ENCODE results near the gene VWA8.
"Not testable (repeated sequence)": the region's sequence is repeated elsewhere in the genome, so short reads cannot be mapped to it uniquely, and the experiment has no call there.

The VWA8 gene

GRCh38 chr13:41547251-41548000, 413.5 kb downstream of the VWA8 start:
- no peak for DNase-seq

GRCh38 chr13:41546372-41547190, 414.3 kb downstream of the VWA8 start:
- peak; percentile 41 for DNase-seq

- DNase-seq: no peak
Measured at GRCh38 chr13:41545432-41545707, 415.5 kb downstream of the VWA8 start.

- peak; percentile 14 for DNase-seq
Measured at GRCh38 chr13:41543664-41544300, 417.1 kb downstream of the VWA8 start.

GRCh38 chr13:41542799-41543198, 418.1 kb downstream of the VWA8 start:
- not testable (repeated sequence) for DNase-seq

- DNase-seq: no peak
Measured at GRCh38 chr13:41542281-41542680, 418.6 kb downstream of the VWA8 start.

GRCh38 chr13:41541142-41541938, 419.6 kb downstream of the VWA8 start:
- DNase-seq: no peak

GRCh38 chr13:41540240-41540639, 420.7 kb downstream of the VWA8 start:
- DNase-seq: not testable (repeated sequence)

GRCh38 chr13:41533266-41534052, 427.4 kb downstream of the VWA8 start:
- no peak for DNase-seq

GRCh38 chr13:41528021-41528420, 432.9 kb downstream of the VWA8 start:
- no peak for DNase-seq

GRCh38 chr13:41520660-41521630, 440.0 kb downstream of the VWA8 start:
- DNase-seq: no peak

GRCh38 chr13:41520016-41520659, 440.8 kb downstream of the VWA8 start:
- DNase-seq: no peak

All from NCI-H226 (cell line).